ENCODE data around the gene MX2. TPM values are rescaled to one million over a fixed set of nuclear protein-coding genes. Genes with fewer than 3 reads are reported as not detected.

Gene MX2
- total and polyA plus RNA-seq, 2 donors (not counting 3 experiments of a cell fraction or from before 2014, with no cell fraction given) = 0.01 TPM; not detected in 1

DNA sequence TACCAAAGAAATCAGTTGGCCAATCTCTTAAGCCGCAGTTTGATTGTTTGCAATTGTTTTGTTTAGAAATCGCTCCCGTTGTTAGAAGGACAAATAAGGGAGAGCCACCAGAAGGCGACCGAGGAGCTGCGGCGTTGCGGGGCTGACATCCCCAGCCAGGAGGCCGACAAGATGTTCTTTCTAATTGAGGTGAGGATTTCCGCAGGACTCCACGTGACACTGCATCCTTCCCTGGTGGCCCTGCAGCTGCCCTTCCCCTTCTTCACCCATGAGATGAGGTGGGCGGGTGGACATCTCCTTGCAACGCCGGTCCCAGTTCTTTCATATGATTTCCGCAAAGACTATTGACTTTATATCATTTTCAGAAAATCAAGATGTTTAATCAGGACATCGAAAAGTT, 37.0 kb downstream of the MX2 start:
- no peak for DNase-seq (ENCODE audit: low read depth, low spot score)
- TF ChIP-seq EZH2 (IDR thresholded peaks at IDR 0.05; ENCODE audit: borderline replicate concordance, low read depth, low read length, severe bottlenecking) (no peak), POLR2A (IDR thresholded peaks at IDR 0.05; ENCODE audit: low read depth, low read length) (no peak), GATA2 (IDR thresholded peaks at IDR 0.05; ENCODE audit: insufficient read depth, insufficient read length, low read depth, low read length) (no peak), POLR2AphosphoS5 (IDR thresholded peaks at IDR 0.05; ENCODE audit: insufficient read depth, low read depth, low read length) (no peak), FOS (IDR thresholded peaks at IDR 0.05; ENCODE audit: borderline replicate concordance, insufficient read depth, low read length) (no peak), MYC (IDR thresholded peaks at IDR 0.05; ENCODE audit: low read depth, low read length) (no peak), JUN (IDR thresholded peaks at IDR 0.05; ENCODE audit: borderline replicate concordance, insufficient read depth, insufficient read length, low read depth) (no peak)
- TF ChIP-seq, protein P1, sequence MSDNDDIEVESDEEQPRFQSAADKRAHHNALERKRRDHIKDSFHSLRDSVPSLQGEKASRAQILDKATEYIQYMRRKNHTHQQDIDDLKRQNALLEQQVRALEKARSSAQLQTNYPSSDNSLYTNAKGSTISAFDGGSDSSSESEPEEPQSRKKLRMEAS (IDR thresholded peaks at IDR 0.05; ENCODE audit: insufficient read depth, insufficient read length) = no peak
- TF ChIP-seq, protein P2, sequence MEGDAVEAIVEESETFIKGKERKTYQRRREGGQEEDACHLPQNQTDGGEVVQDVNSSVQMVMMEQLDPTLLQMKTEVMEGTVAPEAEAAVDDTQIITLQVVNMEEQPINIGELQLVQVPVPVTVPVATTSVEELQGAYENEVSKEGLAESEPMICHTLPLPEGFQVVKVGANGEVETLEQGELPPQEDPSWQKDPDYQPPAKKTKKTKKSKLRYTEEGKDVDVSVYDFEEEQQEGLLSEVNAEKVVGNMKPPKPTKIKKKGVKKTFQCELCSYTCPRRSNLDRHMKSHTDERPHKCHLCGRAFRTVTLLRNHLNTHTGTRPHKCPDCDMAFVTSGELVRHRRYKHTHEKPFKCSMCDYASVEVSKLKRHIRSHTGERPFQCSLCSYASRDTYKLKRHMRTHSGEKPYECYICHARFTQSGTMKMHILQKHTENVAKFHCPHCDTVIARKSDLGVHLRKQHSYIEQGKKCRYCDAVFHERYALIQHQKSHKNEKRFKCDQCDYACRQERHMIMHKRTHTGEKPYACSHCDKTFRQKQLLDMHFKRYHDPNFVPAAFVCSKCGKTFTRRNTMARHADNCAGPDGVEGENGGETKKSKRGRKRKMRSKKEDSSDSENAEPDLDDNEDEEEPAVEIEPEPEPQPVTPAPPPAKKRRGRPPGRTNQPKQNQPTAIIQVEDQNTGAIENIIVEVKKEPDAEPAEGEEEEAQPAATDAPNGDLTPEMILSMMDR (IDR thresholded peaks at IDR 0.05; ENCODE audit: extremely low read depth in 1 of 2, insufficient read depth in 1 of 2, low read depth in 1 of 2, low read length in 2 of 2) = no peak
- Histone ChIP-seq H3K27ac (ENCODE audit: insufficient read depth, low read depth, low read length) (no peak overlapping the region), H3K4me3 (replicated peaks in 1 of 3; ENCODE audit: insufficient read depth in 1 of 3, low read depth in 1 of 3, low read length in 3 of 3) (no peak overlapping the region), H3K9ac (replicated peaks; ENCODE audit: extremely low read depth, insufficient read depth, low read length) (no peak overlapping the region), H4K20me1 (replicated peaks; ENCODE audit: control insufficient read depth, extremely low read depth, insufficient read depth, low read length) (no peaks in the 10 kb centered on the region), H3K27me3 (ENCODE audit: control insufficient read depth in 2 of 2, insufficient read depth in 2 of 2, low read length in 2 of 2) (no peaks in the 10 kb centered on the region), H3K79me2 (ENCODE audit: control insufficient read depth, insufficient read depth, low read length) (no peaks in the 10 kb centered on the region), H3K9me1 (replicated peaks; ENCODE audit: control insufficient read depth, extremely low read depth, insufficient read depth, low read length) (no peaks in the 10 kb centered on the region), H3K4me2 (ENCODE audit: insufficient read depth, low read length) (no peak overlapping the region), H3K9me3 (replicated peaks; ENCODE audit: control insufficient read depth, insufficient read depth, low read length) (no peaks in the 10 kb centered on the region), H3K4me1 (ENCODE audit: control insufficient read depth, extremely low read depth, insufficient read depth, low read length) (no peaks in the 10 kb centered on the region), H2AFZ (ENCODE audit: low read depth, low read length) (no peak overlapping the region), H3K36me3 (ENCODE audit: control insufficient read depth in 2 of 2, extremely low read depth in 1 of 2, insufficient read depth in 2 of 2, low read length in 2 of 2) (no peaks in the 10 kb centered on the region)
- ChIA-PET CTCF (no interaction called here), POLR2A (no interaction called here)
- dilution Hi-C loops (cut with MboI; ENCODE audit: extremely low pct_ligation_motif_present, low sequenced_read_pairs) (no loop called here), intact Hi-C loops (cut with micrococcal nuclease) (no loop called here)
- FAIRE-seq = no peak
- BruUV-seq (replicated peaks) = no TSS peak

Data from endothelial cell of umbilical vein (primary cell).